IMR-90 (cell line): ENCODE data around the gene EGFL7.

Source experiments
- CTCF ChIP-seq: conservative IDR thresholded peaks from 2 replicates; pipeline ENCODE4 v1.5.1; 2012; ENCODE audit warnings: mild to moderate bottlenecking, low read depth, low read length, improper control_type of control experiment
- POLR2A ChIP-seq: IDR thresholded peaks from 2 replicates; pipeline ENCODE4 v1.6.1; 2012; ENCODE audit warnings: mild to moderate bottlenecking, low read depth, low read length

- no peak for TF ChIP-seq CTCF
- TF ChIP-seq POLR2A = no peak
Observed at GRCh38 chr9:136695435-136695895, 32.7 kb downstream of the EGFL7 start.
